ENCODE results near the gene HIVEP3.

HIVEP3 gene

GRCh38 chr1:41665962-41666917, 252.5 kb downstream of the HIVEP3 start:
- DNase-seq (ENCODE audit: low read depth) = no peak

DNA sequence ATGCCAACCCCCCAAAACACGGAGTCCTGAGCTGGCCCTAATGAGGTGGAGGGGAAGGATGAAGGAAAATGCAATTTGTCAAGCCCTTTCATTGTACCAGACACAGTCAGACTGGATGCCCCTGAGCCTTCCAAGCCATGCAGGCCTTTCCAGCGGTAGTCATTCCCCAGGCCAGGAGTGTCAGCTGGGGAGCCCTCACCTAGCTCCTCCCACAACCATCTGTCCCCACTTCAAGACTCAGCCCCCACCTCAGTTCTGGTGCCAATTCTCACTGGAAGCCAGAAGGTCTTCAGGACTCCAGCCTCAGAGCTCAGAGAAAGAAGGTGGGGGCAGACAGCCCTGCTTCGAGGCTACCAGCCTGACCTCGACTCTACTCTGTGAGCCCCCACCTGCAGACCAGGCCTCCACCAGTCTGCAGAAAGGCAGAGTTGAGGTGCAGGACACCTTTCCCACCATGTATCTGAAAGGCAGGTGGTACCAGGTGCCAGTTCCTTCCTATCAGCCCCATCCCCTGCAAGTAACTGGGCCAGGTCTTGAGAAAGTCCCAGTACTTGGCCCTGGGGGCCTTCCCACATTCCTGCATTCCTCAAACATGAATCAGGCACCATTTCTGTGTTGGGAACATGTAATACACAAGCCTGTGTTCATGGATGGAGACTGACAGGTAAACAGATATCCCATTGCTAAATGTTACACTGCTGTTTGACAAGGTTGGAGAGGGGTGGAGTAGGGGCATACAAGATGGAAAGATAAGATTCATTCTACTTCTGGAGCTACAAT, 253.7 kb downstream of the HIVEP3 start:
- DNase-seq (ENCODE audit: low read depth) = no peak

DNA sequence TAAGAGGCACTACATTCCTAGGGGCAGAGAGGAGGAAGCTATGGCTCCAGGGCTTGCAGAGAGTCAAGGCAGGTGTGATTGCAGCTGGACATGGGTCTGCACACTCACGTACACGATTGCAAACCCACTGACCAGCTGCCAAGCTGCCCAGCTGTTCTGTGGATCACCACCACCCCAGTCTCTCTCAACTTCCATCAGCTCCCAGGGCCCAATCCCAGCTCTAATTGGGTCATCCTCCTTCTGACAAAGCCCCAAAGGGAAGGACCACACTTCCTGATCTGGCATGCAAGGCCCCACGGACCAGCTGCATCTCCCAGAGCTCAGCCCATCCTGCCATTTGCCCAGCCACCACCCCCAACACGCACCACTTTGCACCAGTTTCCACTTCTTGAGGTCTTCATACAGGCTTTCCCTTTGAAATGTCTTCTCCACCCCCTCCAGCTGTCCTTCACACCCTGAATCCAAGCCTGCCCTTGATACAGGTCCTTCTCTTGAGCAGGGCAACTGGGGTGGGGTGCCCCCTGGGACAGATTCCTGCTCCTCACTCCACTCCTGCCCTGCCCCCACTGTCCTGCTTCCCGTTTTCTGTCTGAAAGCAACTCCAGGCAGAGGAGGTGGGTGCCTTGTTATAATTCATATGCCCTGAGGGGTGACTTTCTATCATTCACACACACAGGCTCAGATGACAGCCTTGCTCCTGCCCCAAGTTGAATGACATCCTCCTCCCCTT, 254.9 kb downstream of the HIVEP3 start:
- DNase-seq (ENCODE audit: low read depth) = no peak

GRCh38 chr1:41662765-41663437, 255.8 kb downstream of the HIVEP3 start:
- no peak for DNase-seq (ENCODE audit: low read depth)

DNA sequence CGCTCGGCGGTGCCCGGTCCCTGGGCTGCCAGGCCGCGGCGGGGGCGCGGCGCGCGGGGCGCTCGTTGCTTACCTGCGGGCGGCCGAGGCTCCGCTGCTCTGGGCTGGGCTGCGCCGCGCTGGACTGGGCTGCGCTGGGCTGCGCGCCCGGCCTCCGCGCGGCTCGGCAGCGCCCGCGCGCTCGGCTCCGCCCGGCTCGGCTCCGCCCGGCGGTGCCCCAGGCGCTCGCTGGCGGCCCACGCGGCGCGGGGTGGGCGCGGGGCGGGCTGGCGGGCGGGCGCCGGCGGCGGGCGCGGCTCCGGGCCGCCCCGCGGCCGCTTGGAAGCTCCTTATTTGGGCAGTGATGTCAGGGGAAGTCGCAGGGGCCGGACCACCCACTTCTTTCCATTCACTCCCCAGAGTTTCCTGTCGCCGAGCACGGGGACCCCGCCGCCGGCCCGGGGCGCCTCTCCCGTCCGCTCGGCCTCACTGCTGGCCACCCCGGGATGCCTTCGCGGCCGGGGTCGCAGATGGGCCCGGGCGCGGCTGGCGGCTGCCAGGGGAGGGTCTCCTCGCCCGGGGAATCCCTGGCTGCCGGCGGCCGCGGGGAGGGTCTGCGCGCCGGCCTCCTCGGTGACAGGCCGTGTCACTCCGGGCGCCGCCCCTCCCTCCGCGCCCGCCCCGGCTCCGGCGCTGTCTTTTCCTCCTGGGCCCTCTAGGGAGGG, 256.5 kb downstream of the HIVEP3 start:
- no peak for DNase-seq (ENCODE audit: low read depth)

DNA sequence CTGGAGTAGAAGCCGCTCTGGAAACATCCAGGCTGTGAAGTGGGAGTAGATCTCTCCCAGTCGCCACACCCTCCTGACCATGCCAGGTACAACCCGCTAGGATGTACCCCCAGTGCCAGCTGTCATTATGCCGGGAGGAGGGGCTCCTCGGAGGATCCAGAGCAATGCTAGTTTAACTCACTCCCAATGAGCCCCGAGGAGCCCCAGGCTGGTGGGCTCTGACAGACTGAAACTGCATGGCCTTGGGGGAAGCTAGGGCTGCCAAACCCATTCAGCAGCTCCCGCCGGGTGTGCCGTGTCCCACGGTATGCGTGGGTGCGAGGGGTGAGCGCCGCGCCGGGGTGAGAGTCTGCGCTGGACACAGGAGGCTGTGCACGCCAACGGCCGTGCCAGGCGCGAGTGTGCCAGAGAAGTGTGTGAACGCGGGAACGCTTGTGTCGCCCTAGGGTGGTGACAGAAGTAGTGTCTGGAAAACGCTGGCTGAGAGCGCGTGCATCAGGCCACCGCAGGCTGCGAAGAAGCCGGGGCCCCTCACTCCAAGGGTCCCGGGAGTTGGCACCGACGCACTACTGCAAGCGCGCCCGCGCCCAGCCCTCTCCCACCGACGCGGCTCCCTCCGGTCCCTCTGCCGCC, 257.2 kb downstream of the HIVEP3 start:
- DNase-seq (ENCODE audit: low read depth) = no peak

- no peak for DNase-seq (ENCODE audit: low read depth)
Observed at GRCh38 chr1:41660570-41661427, 257.9 kb downstream of the HIVEP3 start.

DNA sequence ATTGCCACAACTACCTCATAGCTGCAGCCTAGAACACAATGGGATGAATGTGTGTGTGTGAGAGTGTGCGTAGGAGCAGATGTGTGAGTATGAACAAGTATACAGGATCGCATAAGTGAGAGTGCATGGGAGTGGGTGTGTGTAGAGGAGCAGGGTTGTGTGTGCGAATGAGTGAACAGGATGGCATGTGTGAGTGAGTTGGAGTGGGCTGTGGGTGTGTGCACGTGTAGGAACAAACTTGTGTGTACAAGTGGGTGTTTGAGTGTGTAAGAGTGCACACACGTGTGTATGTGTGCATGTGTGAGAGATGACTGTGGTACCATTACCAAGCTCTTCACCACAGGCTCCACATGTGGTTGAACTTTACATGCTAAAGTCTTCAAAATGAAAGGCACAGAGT, 258.8 kb downstream of the HIVEP3 start:
- DNase-seq (ENCODE audit: low read depth) = no peak

DNA sequence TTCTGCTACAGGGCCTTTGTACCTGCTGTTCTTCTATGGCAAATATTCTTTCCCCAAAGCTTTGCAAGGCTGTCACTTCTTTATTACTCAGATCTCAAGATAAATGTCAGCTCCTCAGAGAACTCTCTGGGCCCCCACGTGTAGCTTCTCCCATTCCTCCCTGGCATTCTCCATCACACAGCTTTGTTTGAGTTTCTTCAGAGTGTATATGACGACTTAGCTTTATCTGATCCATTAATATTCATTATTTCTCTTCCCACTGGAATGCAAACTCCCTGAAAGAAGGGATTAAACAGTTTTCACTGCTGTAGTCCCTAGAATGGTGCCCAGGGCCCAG, 259.6 kb downstream of the HIVEP3 start:
- DNase-seq (ENCODE audit: low read depth) = no peak

DNA sequence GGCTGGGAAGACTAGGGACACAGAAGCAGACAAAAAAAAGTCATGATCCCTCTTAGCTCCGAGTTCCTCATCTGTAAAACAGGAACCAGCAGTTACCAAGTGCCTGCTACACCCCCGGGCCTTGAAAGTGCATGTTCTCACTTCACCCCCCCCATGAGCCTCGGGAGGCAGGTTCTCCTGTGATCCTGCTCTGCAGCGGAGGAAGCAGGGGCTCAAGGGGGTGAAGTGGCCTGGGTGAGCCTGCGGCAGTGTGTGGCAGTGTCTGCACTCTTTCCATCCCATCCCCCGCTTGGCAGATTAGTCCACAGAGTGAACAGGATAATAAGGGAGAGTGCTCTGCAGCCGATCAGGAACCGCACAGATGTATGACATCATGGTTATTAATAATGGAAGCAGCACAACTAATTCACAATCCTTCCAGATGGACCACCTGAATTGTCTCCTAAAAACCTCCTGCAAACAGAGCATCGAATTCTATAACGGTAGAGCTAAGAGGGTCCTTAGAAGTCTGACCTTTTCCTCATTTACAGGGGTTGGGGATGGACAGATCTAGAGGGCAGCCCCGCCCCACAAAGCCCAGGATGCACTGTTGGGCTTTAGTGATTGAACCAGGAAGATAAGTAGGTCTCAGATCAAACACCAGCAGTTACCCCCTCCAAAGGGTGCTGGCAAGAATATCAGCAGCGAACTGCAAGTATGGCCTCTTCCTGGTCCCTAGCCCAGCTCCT, 260.1 kb downstream of the HIVEP3 start:
- no peak for DNase-seq (ENCODE audit: low read depth)

GRCh38 chr1:41657679-41658295, 260.9 kb downstream of the HIVEP3 start:
- DNase-seq (ENCODE audit: low read depth) = no peak

GRCh38 chr1:41656825-41657500, 261.8 kb downstream of the HIVEP3 start:
- no peak for DNase-seq (ENCODE audit: low read depth)

- DNase-seq (ENCODE audit: low read depth) = no peak
Observed at GRCh38 chr1:41656068-41656467, 262.7 kb downstream of the HIVEP3 start.

- DNase-seq (ENCODE audit: low read depth) = no peak
Observed at GRCh38 chr1:41655632-41656031, 263.1 kb downstream of the HIVEP3 start.

GRCh38 chr1:41653574-41653973, 265.1 kb downstream of the HIVEP3 start:
- no peak for DNase-seq (ENCODE audit: low read depth)

- no peak for DNase-seq (ENCODE audit: low read depth)
Observed at GRCh38 chr1:41652384-41653265, 266.1 kb downstream of the HIVEP3 start.
